ENCODE measurements around the gene HPSE2.

The HPSE2 gene

DNA sequence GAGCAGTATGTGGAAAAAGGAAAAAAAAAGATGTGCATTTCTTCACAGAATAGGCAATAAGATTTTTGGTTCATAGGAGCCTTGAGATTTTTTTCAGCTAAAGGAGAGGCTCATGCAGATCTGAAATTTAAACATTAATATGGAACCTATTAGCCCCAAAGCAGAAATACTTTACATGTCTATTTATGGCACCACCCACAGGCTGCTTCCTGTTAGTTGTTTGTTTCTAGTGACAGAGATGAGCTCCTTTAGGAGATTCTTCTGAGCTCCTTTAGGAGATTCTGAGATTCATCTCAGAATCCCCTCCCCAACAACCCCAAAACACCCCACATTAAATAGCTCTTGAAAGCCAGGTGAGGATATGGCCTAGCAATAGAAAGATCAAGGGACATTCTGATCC lies 761.0 kb downstream of the HPSE2 start:
- no peak for TF ChIP-seq ZFX (IDR thresholded peaks at IDR 0.05)
- TF ChIP-seq, protein P1, sequence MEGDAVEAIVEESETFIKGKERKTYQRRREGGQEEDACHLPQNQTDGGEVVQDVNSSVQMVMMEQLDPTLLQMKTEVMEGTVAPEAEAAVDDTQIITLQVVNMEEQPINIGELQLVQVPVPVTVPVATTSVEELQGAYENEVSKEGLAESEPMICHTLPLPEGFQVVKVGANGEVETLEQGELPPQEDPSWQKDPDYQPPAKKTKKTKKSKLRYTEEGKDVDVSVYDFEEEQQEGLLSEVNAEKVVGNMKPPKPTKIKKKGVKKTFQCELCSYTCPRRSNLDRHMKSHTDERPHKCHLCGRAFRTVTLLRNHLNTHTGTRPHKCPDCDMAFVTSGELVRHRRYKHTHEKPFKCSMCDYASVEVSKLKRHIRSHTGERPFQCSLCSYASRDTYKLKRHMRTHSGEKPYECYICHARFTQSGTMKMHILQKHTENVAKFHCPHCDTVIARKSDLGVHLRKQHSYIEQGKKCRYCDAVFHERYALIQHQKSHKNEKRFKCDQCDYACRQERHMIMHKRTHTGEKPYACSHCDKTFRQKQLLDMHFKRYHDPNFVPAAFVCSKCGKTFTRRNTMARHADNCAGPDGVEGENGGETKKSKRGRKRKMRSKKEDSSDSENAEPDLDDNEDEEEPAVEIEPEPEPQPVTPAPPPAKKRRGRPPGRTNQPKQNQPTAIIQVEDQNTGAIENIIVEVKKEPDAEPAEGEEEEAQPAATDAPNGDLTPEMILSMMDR (conservative IDR thresholded peaks at IDR 0.05): no peak
- no peak overlapping the region for H3K27ac ChIP-seq

DNA sequence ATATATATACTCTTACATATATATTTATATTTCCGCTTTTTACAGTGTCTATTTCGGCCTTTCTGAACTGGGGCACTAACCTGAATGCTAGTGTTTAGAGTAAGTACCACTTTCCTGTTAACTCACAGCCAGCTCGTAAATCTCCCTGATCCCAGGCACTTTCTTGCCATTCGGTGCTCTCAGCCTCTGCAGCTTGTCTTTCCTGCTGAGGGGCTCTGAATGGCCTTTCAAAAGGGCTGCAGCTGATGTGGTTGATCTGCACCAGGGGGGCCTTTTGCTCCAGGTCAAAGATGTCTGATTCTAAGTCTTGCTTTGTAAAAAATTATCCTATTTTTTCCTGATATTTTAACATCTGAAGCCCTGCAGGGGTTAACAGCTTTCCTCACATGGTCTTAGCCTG lies 763.5 kb downstream of the HPSE2 start:
- TF ChIP-seq ZFX (IDR thresholded peaks at IDR 0.05): no peak
- TF ChIP-seq, protein P1 (conservative IDR thresholded peaks at IDR 0.05): no peak

DNA sequence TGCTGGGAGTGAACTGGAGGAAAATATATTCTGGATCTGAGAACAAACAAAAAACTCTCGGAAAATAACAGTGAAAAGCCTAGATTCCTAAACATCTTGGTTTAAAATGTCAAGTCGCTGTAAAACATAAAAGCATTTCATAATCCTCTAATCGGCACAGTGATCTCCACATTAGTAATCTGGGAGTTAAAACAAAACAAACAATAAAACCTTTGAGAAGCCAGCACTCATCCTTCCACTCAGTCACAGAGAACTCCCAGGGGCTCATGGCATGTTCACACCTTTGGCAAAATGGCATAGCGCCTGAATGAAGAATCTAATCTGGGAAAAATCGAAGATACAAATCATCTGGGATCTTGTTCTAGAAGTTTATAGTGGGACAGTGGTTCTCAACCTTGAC lies 764.8 kb downstream of the HPSE2 start:
- no peak for TF ChIP-seq ZFX (IDR thresholded peaks at IDR 0.05)
- TF ChIP-seq, protein P1 (conservative IDR thresholded peaks at IDR 0.05): no peak

More for the DNA sequence above, 763.5 kb downstream of the HPSE2 start:
- H3K27ac ChIP-seq: no peak overlapping the region

DNA sequence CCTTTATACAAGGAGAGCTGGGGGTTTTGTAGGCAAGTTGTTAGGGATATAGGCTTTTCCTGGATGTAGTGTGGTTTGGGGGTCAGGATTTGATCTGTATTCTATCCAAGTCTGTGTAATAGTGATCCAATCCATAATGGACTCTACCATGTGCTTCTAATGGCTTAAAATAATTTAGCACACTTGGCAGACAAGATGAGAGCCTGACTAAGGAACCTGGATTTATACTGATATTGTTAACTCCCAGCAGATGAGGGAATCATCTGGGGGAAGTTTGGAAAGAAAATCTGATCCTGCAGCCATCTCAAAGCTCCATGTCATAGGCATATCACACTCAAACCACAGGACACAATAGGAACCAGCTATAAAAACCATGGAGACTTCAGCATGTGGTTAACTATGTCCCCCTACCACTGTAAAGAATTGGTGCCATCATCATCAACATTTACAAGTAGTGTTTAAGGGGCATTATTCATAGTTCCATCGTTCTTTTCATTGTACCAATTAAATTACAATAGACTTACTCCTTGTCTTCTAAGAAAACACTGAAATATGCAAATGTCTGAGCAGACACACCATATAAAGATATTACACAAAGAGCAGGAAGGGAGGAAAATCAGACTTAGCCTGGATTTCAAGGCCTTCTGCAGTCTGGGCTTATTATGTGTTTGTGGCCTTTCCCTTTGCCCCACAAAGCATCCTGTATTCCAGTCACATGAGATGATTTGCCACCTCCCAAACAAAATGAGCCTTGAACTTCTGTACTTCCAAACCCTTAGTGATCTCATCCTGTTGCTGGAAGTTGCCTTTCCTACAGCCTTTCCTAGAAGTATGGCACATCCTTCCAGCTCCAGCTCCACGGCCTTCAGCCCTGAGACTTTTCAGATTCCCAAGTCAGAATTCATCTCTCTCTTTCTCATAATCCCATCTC lies 766.4 kb downstream of the HPSE2 start:
- TF ChIP-seq ZFX (IDR thresholded peaks at IDR 0.05): no peak
- TF ChIP-seq, protein P1 (conservative IDR thresholded peaks at IDR 0.05): no peak

More for the DNA sequence above, 764.8 kb downstream of the HPSE2 start:
- H3K27ac ChIP-seq: peak overlapping the region; percentile 22; the same call in 1 of the 2 replicates

DNA sequence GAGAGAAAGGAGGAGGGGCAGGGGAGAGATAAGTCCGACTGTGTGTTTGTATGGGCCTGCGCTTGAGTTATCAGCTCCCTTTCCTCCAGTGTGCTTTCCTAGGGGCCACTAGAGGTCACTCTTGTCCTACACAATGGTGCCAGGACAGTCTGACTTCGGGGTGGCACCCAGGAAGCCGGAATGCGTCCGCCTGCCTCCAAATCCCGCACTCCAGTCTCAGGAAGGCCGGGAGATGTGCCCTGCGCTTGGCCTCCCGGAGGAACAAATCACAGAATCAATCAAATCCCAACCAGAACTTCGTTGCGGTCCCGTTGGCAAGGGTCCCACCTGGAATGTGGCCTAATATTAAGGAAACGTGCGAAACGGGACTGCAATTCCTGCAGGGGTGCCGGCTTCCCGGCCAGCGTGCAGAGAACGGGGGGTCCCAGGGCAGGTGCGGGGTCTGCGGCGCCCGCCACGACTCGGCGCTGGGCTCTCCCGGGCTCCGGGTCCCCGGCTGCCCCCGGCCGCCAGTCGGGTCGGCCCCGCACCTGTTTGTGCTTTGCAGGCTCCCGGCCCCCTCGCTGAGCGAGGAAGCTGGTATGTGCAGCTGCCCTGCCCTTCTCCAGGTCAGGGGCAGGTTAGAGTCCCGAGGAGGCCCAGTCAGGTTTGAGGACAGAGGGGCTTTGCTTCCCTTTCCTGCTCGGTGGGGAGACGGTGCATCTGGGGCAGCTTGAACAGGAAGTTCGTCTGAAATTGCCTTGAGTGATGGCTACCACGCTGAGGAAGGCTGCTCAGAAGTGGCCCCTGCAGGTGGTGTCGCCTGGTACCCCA lies 767.9 kb downstream of the HPSE2 start:
- H3K27ac ChIP-seq: no peak overlapping the region
- TF ChIP-seq, protein P1 (conservative IDR thresholded peaks at IDR 0.05): peak; percentile 87
- no peak for TF ChIP-seq ZFX (IDR thresholded peaks at IDR 0.05)

More for the DNA sequence above, 766.4 kb downstream of the HPSE2 start:
- H3K27ac ChIP-seq: no peak overlapping the region

DNA sequence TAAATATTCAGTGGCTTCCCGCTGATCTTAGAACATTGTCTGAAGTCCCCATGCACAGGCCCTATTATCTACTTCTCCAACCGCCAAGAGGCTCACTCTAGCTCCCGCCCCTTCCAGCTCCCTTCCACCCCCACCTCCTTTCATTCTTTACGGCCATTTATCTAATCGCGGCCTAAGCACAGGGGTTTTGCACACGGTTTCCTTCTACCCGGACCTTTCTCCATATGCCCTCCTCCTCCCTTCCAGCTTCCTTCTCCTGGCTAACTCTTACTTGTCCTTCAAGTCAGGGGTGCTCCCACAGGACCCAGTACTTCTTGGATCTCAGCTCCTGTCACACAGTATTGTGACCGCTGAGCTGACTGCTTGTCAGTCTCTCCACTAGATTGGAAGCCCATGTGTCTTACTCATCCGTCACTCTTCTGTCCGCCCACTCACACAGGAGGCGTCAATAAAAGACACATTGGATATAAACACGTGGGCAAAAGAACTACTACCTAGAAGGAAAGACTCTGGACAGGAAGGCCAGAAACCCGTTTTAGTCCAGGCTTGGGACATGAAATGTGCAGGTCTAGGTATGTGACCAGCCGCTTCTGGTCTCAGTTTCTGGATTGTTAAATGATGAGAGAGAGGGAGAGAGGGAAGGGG lies 768.7 kb downstream of the HPSE2 start:
- TF ChIP-seq, protein P1 (conservative IDR thresholded peaks at IDR 0.05): no peak
- no peak for TF ChIP-seq ZFX (IDR thresholded peaks at IDR 0.05)

More for the DNA sequence above, 768.7 kb downstream of the HPSE2 start:
- no peak overlapping the region for H3K27ac ChIP-seq

Data from C4-2B (cell line).